GM12892 (cell line): ENCODE results near the gene PRKAG3.

Experiments
- POLR2A ChIP-seq: IDR thresholded peaks from 2 replicates; pipeline ENCODE4 v1.6.1; 2011; ENCODE audit warnings: low read depth, low read length, control low read depth
- TAF1 ChIP-seq: IDR thresholded peaks from 2 replicates; pipeline ENCODE4 v1.6.1; 2011; ENCODE audit warnings: low read depth, mild to moderate bottlenecking, control low read depth, low read length, borderline replicate concordance

DNA sequence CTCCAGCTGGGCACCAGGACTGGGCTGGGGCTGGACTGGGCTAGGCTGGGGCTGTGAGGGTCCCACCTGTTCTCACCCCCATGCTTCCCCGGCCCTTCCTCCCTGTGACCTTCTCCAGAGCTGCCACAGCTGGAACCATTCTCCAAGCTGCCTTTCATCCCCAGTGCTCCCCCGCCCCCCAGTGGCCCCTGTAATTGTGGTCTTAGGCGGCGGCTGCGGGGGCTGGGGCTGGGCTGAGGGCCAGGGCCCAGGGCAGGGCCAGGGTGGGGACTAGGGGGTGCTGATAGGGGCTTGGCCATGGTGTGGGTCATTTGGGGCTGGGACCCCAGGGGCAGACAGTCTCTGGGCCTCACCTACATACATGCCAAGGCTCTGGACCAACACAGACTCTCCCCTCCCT is 46.3 kb upstream of the PRKAG3 start:
- TF ChIP-seq POLR2A (no peak), TAF1 (no peak)
